Adrenal gland (tissue), 5 donors: Measurements from ENCODE around the gene KLHL25.

ENCODE experiments used
- POLR2A ChIP-seq, 2 donors: fragments of 450-650 bp; IDR thresholded peaks; one replicate each; pipeline ENCODE4 v1.6.1; 2017; ENCODE audit warnings: antibody characterized with exemption in 2 of 2, mild to moderate bottlenecking in 2 of 2, moderate library complexity in 1 of 2
- TF ChIP-seq, protein P1 (sequence below), 6 experiments: fragments of 450-650 bp in 4 of 6; fragments of 200-600 bp in 2 of 6; sonication (generic) in 1 of 6; IDR thresholded peaks; 1 replicate in 5 of 6; 2 replicates in 1 of 6; pipeline versions ENCODE4 v1.5.1 to v1.8.0; 2016 to 2021; ENCODE audit warnings: antibody characterized with exemption in 6 of 6, mild to moderate bottlenecking in 2 of 6, moderate library complexity in 1 of 6
- donor health status: DM: no; HTN: no; CAD: no.

DNA sequence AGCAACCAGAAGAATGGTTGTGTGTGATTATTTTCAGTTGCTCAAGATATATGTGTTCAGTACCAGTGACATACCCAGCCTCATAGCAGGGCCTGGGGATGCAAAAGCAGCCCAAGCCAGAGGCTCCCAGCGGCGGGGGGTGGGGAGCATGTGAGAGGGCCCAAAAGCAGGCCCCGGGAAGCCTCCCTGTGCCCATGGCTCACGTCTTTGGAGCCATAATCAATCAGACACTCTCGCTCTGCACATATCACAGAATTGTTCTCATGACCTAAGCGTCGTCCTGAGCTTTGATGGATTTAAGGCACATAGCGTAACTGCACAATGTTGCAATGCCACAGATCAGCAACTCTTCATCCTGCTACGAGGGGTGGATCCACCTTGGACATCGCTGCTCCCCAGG, 20.8 kb downstream of the KLHL25 start:
- TF ChIP-seq, protein P1, sequence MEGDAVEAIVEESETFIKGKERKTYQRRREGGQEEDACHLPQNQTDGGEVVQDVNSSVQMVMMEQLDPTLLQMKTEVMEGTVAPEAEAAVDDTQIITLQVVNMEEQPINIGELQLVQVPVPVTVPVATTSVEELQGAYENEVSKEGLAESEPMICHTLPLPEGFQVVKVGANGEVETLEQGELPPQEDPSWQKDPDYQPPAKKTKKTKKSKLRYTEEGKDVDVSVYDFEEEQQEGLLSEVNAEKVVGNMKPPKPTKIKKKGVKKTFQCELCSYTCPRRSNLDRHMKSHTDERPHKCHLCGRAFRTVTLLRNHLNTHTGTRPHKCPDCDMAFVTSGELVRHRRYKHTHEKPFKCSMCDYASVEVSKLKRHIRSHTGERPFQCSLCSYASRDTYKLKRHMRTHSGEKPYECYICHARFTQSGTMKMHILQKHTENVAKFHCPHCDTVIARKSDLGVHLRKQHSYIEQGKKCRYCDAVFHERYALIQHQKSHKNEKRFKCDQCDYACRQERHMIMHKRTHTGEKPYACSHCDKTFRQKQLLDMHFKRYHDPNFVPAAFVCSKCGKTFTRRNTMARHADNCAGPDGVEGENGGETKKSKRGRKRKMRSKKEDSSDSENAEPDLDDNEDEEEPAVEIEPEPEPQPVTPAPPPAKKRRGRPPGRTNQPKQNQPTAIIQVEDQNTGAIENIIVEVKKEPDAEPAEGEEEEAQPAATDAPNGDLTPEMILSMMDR (IDR thresholded peaks at IDR 0.05), result no peak
- no peak for TF ChIP-seq POLR2A (IDR thresholded peaks at IDR 0.05)
